ENCODE measurements around the gene SEBOX. TPM values are rescaled to one million over a fixed set of nuclear protein-coding genes. Genes with fewer than 3 reads are reported as not detected.
A peak's percentile ranks its signal among the peaks of the same experiment; 100 is the strongest.

The SEBOX gene
- total and polyA plus RNA-seq, 2 experiments from 2014 or later = not detected

GRCh38 chr17:28335201-28335958 lies 29.6 kb downstream of the SEBOX start, which contains the start of the genes IFT20 and TNFAIP1:
Gene IFT20, minus strand, starts transcription at chr17:28335472. Its CDS starts 3,487 bp downstream, at chr17:28331985.
Gene TNFAIP1, plus strand, starts transcription at chr17:28335761. Its CDS starts 3,761 bp downstream, at chr17:28339522.
- H3F3A ChIP-seq (replicated peaks; ENCODE audit: low read depth) = no peaks in the 10 kb centered on the region
- ATAC-seq (peak; percentile 93), DNase-seq (ENCODE audit: low spot score) (peak; percentile 100)
- peaks cover 15% of the 10 kb centered on the region for H3K27me3 Mint-ChIP-seq (ENCODE audit: insufficient read depth, low read depth, poor library complexity)
- peak within 1 kb of the TSS; percentile 98 for H3K4me3 Mint-ChIP-seq
- peak within 1 kb of the TSS; percentile 80 for H3K4me3 ChIP-seq
- H3K4me2 ChIP-seq = peak within 1 kb of the TSS; percentile 86
- no peaks in the 10 kb centered on the region for H3K27me3 ChIP-seq (ENCODE audit: insufficient read depth)
- H3K9me2 ChIP-seq (ENCODE audit: insufficient read depth) = no peaks in the 10 kb centered on the region
- H3K79me2 ChIP-seq (replicated peaks; ENCODE audit: insufficient read depth) = peaks cover 22% of the 10 kb centered on the region
- peak within 1 kb of the TSS; percentile 48 for H2AFZ ChIP-seq
- peaks cover 11% of the 10 kb centered on the region for H3K4me1 ChIP-seq (ENCODE audit: insufficient read depth)
- peaks cover 24% of the 10 kb centered on the region for H3K4me1 Mint-ChIP-seq
- H3K36me3 ChIP-seq (ENCODE audit: insufficient read depth) = no peaks in the 10 kb centered on the region
- peaks cover under 1% of the 10 kb centered on the region; the same call in 1 of the 3 replicates for H3K36me3 Mint-ChIP-seq (ENCODE audit: low read depth)
- no peaks in the 10 kb centered on the region for H3K9me3 Mint-ChIP-seq
- peaks cover 5% of the 10 kb centered on the region; the same call in 1 of the 2 replicates for H4K20me1 ChIP-seq (replicated peaks; ENCODE audit: insufficient read depth)
- H3K27ac ChIP-seq (ENCODE audit: low read depth) = peak within 1 kb of the TSS; percentile 51; the same call in 1 of the 2 replicates
- H3K27ac Mint-ChIP-seq = peak within 1 kb of the TSS; percentile 97
- TF ChIP-seq CREB1 (CRISPR knock-in tag; IDR thresholded peaks at IDR 0.05; ENCODE audit: low read depth) (peak; percentile 99), ETS1 (IDR thresholded peaks at IDR 0.05) (peak; percentile 99), ZNF331 (CRISPR knock-in tag; IDR thresholded peaks at IDR 0.05; ENCODE audit: low read depth) (no peak), POLR2AphosphoS5 (IDR thresholded peaks at IDR 0.05; ENCODE audit: low read depth) (peak; percentile 82), NANOG (IDR thresholded peaks at IDR 0.05; ENCODE audit: borderline replicate concordance) (no peak)

GRCh38 chr17:28334666-28335200 lies 30.3 kb downstream of the SEBOX start:
- Histone ChIP-seq H3K9me2 (ENCODE audit: insufficient read depth) (no peaks in the 10 kb centered on the region), H4K20me1 (replicated peaks; ENCODE audit: insufficient read depth) (peaks cover 5% of the 10 kb centered on the region; the same call in 1 of the 2 replicates), H3K27ac (ENCODE audit: low read depth) (no peak overlapping the region), H3K27me3 (ENCODE audit: insufficient read depth) (no peaks in the 10 kb centered on the region), H3K4me3 (peak overlapping the region; percentile 80), H3K79me2 (replicated peaks; ENCODE audit: insufficient read depth) (peaks cover 22% of the 10 kb centered on the region), H2AFZ (peak overlapping the region; percentile 48), H3F3A (replicated peaks; ENCODE audit: low read depth) (no peaks in the 10 kb centered on the region), H3K4me2 (peak overlapping the region; percentile 86), H3K4me1 (ENCODE audit: insufficient read depth) (peaks cover 11% of the 10 kb centered on the region), H3K36me3 (ENCODE audit: insufficient read depth) (no peaks in the 10 kb centered on the region)
- DNase-seq (ENCODE audit: low spot score) = peak; percentile 46
- no peak; the same call in 2 of the 3 replicates for ATAC-seq
- peak overlapping the region; percentile 8 for H3K27ac Mint-ChIP-seq
- H3K36me3 Mint-ChIP-seq (ENCODE audit: low read depth) = peaks cover 3% of the 10 kb centered on the region; the same call in 1 of the 3 replicates
- no peaks in the 10 kb centered on the region for H3K9me3 Mint-ChIP-seq
- peaks cover 24% of the 10 kb centered on the region for H3K4me1 Mint-ChIP-seq
- H3K4me3 Mint-ChIP-seq = peak overlapping the region; percentile 98
- H3K27me3 Mint-ChIP-seq (ENCODE audit: insufficient read depth, low read depth, poor library complexity) = peaks cover 15% of the 10 kb centered on the region
- TF ChIP-seq ETS1 (IDR thresholded peaks at IDR 0.05) (no peak), STAT1 (IDR thresholded peaks at IDR 0.05; ENCODE audit: unreplicated experiment) (no peak), POLR2AphosphoS5 (IDR thresholded peaks at IDR 0.05; ENCODE audit: low read depth) (no peak), ZNF462 (CRISPR knock-in tag; IDR thresholded peaks at IDR 0.05) (no peak)
